Thyroid gland (tissue), 4 donors: ENCODE data around the gene TMEM9B.

Experiments
- CTCF ChIP-seq, 6 experiments: fragments of 200-600 bp in 3 of 6; fragments of 450-650 bp in 3 of 6; sonication (generic) in 3 of 6; IDR thresholded peaks; one replicate each; pipeline ENCODE4 v1.5.1; 2016 to 2019; ENCODE audit warnings: antibody characterized with exemption in 6 of 6, mild to moderate bottlenecking in 2 of 6, inconsistent platforms in 1 of 6, moderate library complexity in 1 of 6
- POLR2A ChIP-seq, 2 donors: fragments of 450-650 bp; IDR thresholded peaks; one replicate each; pipeline ENCODE4 v1.6.1; 2017; ENCODE audit warnings: antibody characterized with exemption in 2 of 2, mild to moderate bottlenecking in 2 of 2, moderate library complexity in 1 of 2

- TF ChIP-seq CTCF (IDR thresholded peaks at IDR 0.05) (no peak), POLR2A (IDR thresholded peaks at IDR 0.05) (no peak)
Observed at GRCh38 chr11:8989453-8989852, 25.2 kb upstream of the TMEM9B start.
